Astrocyte (in vitro differentiated cells and primary cell): ENCODE results near the gene POLR2E. TPM values are rescaled to one million over a fixed set of nuclear protein-coding genes. Genes with fewer than 3 reads are reported as not detected.

ENCODE experiments used
- DNase-seq: peaks from one replicate; pipeline ENCODE4 v3.0.0-alpha.2; 2010; ENCODE audit warnings: low read depth
- FAIRE-seq: peaks from 2 replicates; lab custom pipeline; 2011; peaks lifted over from hg19 to GRCh38; lab: Jason Lieb, UNC
- H2AFZ ChIP-seq: 2 replicates; pipeline ENCODE4 v1.6.0; 2012; ENCODE audit warnings: low read depth, low read length, inconsistent platforms
- H3K27ac ChIP-seq: 2 replicates; pipeline ENCODE4 v1.5.1; 2011; ENCODE audit warnings: low read depth, low read length, inconsistent platforms
- H3K27me3 ChIP-seq: 2 replicates; pipeline ENCODE4 v1.6.0; 2011; ENCODE audit warnings: low read length, inconsistent platforms; ENCODE audit not compliant: insufficient read depth
- H3K36me3 ChIP-seq: 2 replicates; pipeline ENCODE4 v1.5.1; 2011; ENCODE audit warnings: low read length, inconsistent platforms; ENCODE audit not compliant: insufficient read depth
- H3K4me1 ChIP-seq: 2 replicates; pipeline ENCODE4 v1.5.1; 2011; ENCODE audit warnings: low read length, inconsistent platforms; ENCODE audit not compliant: insufficient read depth
- H3K4me2 ChIP-seq: 2 replicates; pipeline ENCODE4 v1.6.0; 2012; ENCODE audit warnings: low read length, inconsistent platforms
- H3K4me3 ChIP-seq: 2 replicates; pipeline ENCODE4 v1.5.1; 2011; ENCODE audit warnings: low read depth, mild to moderate bottlenecking, low read length, inconsistent platforms; ENCODE audit not compliant: insufficient read depth
- H3K79me2 ChIP-seq: 2 replicates; pipeline ENCODE4 v1.6.0; 2012; ENCODE audit warnings: mild to moderate bottlenecking, low read length, inconsistent platforms; ENCODE audit not compliant: insufficient read depth
- H3K9ac ChIP-seq: 2 replicates; pipeline ENCODE4 v1.6.0; 2012; ENCODE audit warnings: mild to moderate bottlenecking, low read length, inconsistent platforms
- H3K9me3 ChIP-seq: 2 replicates; pipeline ENCODE4 v1.5.1; 2012; ENCODE audit warnings: low read depth, mild to moderate bottlenecking, low read length, inconsistent platforms; ENCODE audit not compliant: insufficient read depth
- H4K20me1 ChIP-seq: 2 replicates; pipeline ENCODE4 v1.6.0; 2012; ENCODE audit warnings: low read length, inconsistent platforms; ENCODE audit not compliant: insufficient read depth
- H3K27ac Mint-ChIP-seq: one replicate; pipeline ENCODE4 v1.8.0; 2021; ENCODE audit warnings: mild to moderate bottlenecking, mixed read lengths; ENCODE audit not compliant: unreplicated experiment
- H3K27me3 Mint-ChIP-seq: one replicate; pipeline ENCODE4 v1.8.0; 2021; ENCODE audit warnings: low read depth, mixed read lengths; ENCODE audit not compliant: unreplicated experiment
- H3K36me3 Mint-ChIP-seq: one replicate; pipeline ENCODE4 v1.8.0; 2021; ENCODE audit warnings: low read depth, mixed read lengths; ENCODE audit not compliant: unreplicated experiment
- H3K4me1 Mint-ChIP-seq: one replicate; pipeline ENCODE4 v1.8.0; 2021; ENCODE audit warnings: low read depth, mixed read lengths; ENCODE audit not compliant: unreplicated experiment
- H3K4me3 Mint-ChIP-seq: one replicate; pipeline ENCODE4 v1.8.0; 2021; ENCODE audit warnings: mild to moderate bottlenecking, moderate library complexity, mixed read lengths; ENCODE audit not compliant: unreplicated experiment
- H3K9me3 Mint-ChIP-seq: one replicate; pipeline ENCODE4 v1.8.0; 2021; ENCODE audit warnings: mild to moderate bottlenecking, mixed read lengths; ENCODE audit not compliant: unreplicated experiment
- CTCF ChIP-seq: IDR thresholded peaks from 2 replicates; pipeline ENCODE4 v1.5.1; 2011; ENCODE audit warnings: low read depth, mild to moderate bottlenecking, inconsistent platforms, low read length, moderate library complexity; ENCODE audit not compliant: insufficient read depth
- EZH2 ChIP-seq: IDR thresholded peaks from 2 replicates; pipeline ENCODE4 v1.6.1; 2012; ENCODE audit warnings: mild to moderate bottlenecking, low read length, inconsistent platforms; ENCODE audit not compliant: insufficient read depth
- total RNA-seq: library from RNA; stranded (reverse); gene quantifications from 2 replicates; pipeline ENCODE4 v1.2.1, GENCODE V29; 2021

POLR2E gene
- total RNA-seq, 1 donor from 2014 or later, result 207 TPM

GRCh38 chr19:1106841-1107660, 11.9 kb upstream of the POLR2E start:
- Histone ChIP-seq H3K4me1 (peaks cover 25% of the 10 kb centered on the region), H3K27ac (no peak overlapping the region), H3K79me2 (peaks cover 23% of the 10 kb centered on the region), H3K27me3 (no peaks in the 10 kb centered on the region), H3K9ac (no peak overlapping the region), H3K9me3 (no peaks in the 10 kb centered on the region), H4K20me1 (peaks cover 36% of the 10 kb centered on the region), H3K36me3 (no peaks in the 10 kb centered on the region), H3K4me2 (no peak overlapping the region), H3K4me3 (no peak overlapping the region), H2AFZ (no peak overlapping the region)
- Mint-ChIP-seq H3K9me3 (no peaks in the 10 kb centered on the region), H3K36me3 (no peaks in the 10 kb centered on the region), H3K4me1 (peaks cover 8% of the 10 kb centered on the region), H3K27ac (no peak overlapping the region), H3K27me3 (no peaks in the 10 kb centered on the region), H3K4me3 (peak overlapping the region; percentile 74)
- TF ChIP-seq EZH2, result no peak
- no peak for TF ChIP-seq CTCF
- FAIRE-seq (no peak), DNase-seq (peak; percentile 46)

GRCh38 chr19:1105873-1106840, 11.0 kb upstream of the POLR2E start:
- Mint-ChIP-seq H3K4me3 (peak overlapping the region; percentile 76), H3K4me1 (peaks cover 11% of the 10 kb centered on the region), H3K27ac (no peak overlapping the region), H3K27me3 (no peaks in the 10 kb centered on the region), H3K9me3 (no peaks in the 10 kb centered on the region), H3K36me3 (no peaks in the 10 kb centered on the region)
- no peak overlapping the region for H3K4me3 ChIP-seq
- TF ChIP-seq CTCF (no peak), EZH2 (no peak)
- H3K36me3 ChIP-seq, result no peaks in the 10 kb centered on the region
- peak overlapping the region; percentile 96 for H3K4me2 ChIP-seq
- H3K4me1 ChIP-seq, result peaks cover 34% of the 10 kb centered on the region
- no peak overlapping the region for H3K9ac ChIP-seq
- FAIRE-seq (no peak), DNase-seq (no peak)
- H4K20me1 ChIP-seq, result peaks cover 34% of the 10 kb centered on the region
- H3K9me3 ChIP-seq, result no peaks in the 10 kb centered on the region
- H3K79me2 ChIP-seq, result peaks cover 23% of the 10 kb centered on the region
- no peak overlapping the region for H3K27ac ChIP-seq
- no peaks in the 10 kb centered on the region for H3K27me3 ChIP-seq
- H2AFZ ChIP-seq, result no peak overlapping the region
